Vagina (tissue), 2 donors: ENCODE results near the gene ADGRL3.

ENCODE experiments used
- CTCF ChIP-seq, 3 experiments: fragments of 450-650 bp in 2 of 3; fragments of 200-600 bp in 1 of 3; sonication (generic) in 1 of 3; IDR thresholded peaks; one replicate each; pipeline ENCODE4 v1.5.1; 2017 to 2019; ENCODE audit warnings: antibody characterized with exemption in 3 of 3, mild to moderate bottlenecking in 2 of 3, moderate library complexity in 2 of 3
- POLR2A ChIP-seq, 2 donors: fragments of 450-650 bp; IDR thresholded peaks; one replicate each; pipeline ENCODE4 v1.6.1; 2017; ENCODE audit warnings: antibody characterized with exemption in 2 of 2, mild to moderate bottlenecking in 2 of 2, moderate library complexity in 2 of 2
- POLR2AphosphoS5 ChIP-seq, 2 donors: sonication (generic); formaldehyde crosslinking; IDR thresholded peaks; one replicate each; pipeline ENCODE4 v1.9.0; 2017; ENCODE audit warnings: antibody characterized with exemption in 2 of 2, mild to moderate bottlenecking in 2 of 2, low read depth in 1 of 2; ENCODE audit not compliant: insufficient read depth in 1 of 2

- no peak for TF ChIP-seq CTCF (IDR thresholded peaks at IDR 0.05)
- no peak for TF ChIP-seq POLR2A (IDR thresholded peaks at IDR 0.05)
- no peak for TF ChIP-seq POLR2AphosphoS5 (IDR thresholded peaks at IDR 0.05; ENCODE audit: insufficient read depth in 1 of 2, low read depth in 1 of 2)
These were observed 856.9 kb downstream of the ADGRL3 start for GRCh38 chr4:62057031-62057430.
